ENCODE results near the gene IDUA.

DNA sequence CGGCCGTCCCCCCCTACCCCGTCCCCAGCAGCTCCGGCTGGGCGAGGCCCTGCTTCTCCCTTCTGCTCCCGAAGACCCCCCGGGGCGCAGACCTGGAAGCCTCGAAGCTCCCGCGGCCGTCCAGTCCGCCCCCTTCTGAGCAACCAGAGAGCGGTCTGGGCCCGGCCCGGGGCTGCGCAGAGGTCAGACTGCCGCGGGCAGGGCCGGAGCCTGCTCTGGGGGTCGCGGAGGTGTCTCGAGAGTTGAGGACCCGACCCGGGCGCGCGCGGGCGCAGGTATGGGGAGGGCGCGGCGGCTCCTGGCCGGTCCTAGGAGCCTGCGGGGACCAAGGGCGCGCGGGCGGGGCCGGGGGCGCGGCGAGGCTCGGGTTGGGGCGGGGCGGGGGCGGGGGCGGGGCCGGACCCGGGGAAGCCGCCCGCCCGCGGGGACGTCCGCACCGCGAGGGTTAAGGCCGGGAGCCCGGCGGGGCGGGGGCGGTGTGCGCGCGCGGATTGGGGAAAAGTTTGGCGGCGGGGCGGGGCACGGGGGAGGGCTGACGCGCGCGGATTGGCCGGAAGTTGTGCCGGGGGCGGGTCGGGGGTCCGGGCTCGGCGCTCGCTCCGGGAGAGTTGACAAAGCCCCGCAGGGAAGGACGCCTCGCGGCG, 24.3 kb downstream of the IDUA start, which contains the start of gene FGFRL1:
- TF ChIP-seq, protein P1, sequence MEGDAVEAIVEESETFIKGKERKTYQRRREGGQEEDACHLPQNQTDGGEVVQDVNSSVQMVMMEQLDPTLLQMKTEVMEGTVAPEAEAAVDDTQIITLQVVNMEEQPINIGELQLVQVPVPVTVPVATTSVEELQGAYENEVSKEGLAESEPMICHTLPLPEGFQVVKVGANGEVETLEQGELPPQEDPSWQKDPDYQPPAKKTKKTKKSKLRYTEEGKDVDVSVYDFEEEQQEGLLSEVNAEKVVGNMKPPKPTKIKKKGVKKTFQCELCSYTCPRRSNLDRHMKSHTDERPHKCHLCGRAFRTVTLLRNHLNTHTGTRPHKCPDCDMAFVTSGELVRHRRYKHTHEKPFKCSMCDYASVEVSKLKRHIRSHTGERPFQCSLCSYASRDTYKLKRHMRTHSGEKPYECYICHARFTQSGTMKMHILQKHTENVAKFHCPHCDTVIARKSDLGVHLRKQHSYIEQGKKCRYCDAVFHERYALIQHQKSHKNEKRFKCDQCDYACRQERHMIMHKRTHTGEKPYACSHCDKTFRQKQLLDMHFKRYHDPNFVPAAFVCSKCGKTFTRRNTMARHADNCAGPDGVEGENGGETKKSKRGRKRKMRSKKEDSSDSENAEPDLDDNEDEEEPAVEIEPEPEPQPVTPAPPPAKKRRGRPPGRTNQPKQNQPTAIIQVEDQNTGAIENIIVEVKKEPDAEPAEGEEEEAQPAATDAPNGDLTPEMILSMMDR (conservative IDR thresholded peaks at IDR 0.05; ENCODE audit: low read depth, low read length): no peak
- peak; percentile 62; the same call in 1 of the 2 replicates for TF ChIP-seq POLR2A (IDR thresholded peaks at IDR 0.05; ENCODE audit: low read depth, low read length)
- no peak for TF ChIP-seq RAD21 (IDR thresholded peaks at IDR 0.05; ENCODE audit: low read length)
